Measurements from ENCODE around the gene GIPC2.
"Not testable (repeated sequence)": the region's sequence is repeated elsewhere in the genome, so short reads cannot be mapped to it uniquely, and the experiment has no call there.

The GIPC2 gene

GRCh38 chr1:78101051-78101450 is 55.3 kb downstream of the GIPC2 start:
- DNase-seq, result no peak

GRCh38 chr1:78101514-78101913 is 55.7 kb downstream of the GIPC2 start:
- no peak for DNase-seq

DNA sequence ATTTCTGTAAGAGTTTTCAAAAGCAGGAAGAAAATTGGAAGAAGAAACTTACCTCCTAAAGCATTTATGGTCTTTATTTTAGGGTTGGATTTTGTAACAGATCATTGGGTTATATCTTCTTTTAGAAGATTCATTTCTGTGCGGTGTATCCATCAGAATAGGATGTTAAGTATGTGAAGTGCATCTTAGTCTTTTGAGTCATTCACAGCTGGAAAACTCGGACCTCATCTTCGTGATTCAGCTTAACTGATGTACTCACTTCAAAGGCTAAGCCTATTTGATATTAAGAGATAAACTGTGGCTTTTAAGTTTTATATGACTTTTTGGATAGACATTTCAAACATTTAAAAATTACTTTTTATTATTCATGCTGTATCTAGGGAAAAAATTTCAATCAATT is 56.3 kb downstream of the GIPC2 start:
- DNase-seq, result no peak

- DNase-seq, result no peak
These were observed 57.1 kb downstream of the GIPC2 start for GRCh38 chr1:78102916-78103315.

GRCh38 chr1:78104322-78104721 is 58.6 kb downstream of the GIPC2 start:
- no peak for DNase-seq

- DNase-seq, result not testable (repeated sequence)
These were observed 63.9 kb downstream of the GIPC2 start for GRCh38 chr1:78109659-78110058.

- DNase-seq, result no peak
These were observed 67.6 kb downstream of the GIPC2 start for GRCh38 chr1:78113156-78113916.

GRCh38 chr1:78114034-78114956 is 68.5 kb downstream of the GIPC2 start:
- DNase-seq, result peak; percentile 57

GRCh38 chr1:78120485-78120884 is 74.7 kb downstream of the GIPC2 start:
- not testable (repeated sequence) for DNase-seq

GRCh38 chr1:78121710-78122109 is 75.9 kb downstream of the GIPC2 start:
- no peak for DNase-seq

DNA sequence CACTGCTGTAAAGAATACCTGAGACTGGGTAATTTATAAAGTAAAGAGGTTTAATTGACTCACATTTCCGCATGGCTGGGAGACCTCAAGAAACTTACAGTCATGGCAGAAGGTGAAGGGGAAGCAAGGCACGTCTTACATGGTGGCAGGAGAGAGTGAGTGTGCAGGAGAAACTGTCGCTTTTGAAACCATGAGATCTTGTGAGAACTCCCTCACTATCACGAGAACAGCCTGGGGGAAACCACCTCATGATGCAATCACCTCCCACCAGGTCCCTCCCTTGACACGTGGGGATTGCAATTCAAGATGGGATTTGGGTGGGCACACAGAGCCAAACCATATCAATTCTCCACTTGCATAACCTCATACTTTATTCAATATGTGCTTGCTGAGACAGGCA is 76.6 kb downstream of the GIPC2 start:
- no peak for DNase-seq

GRCh38 chr1:78126506-78126905 is 80.7 kb downstream of the GIPC2 start:
- no peak for DNase-seq

- DNase-seq, result no peak
These were observed 86.6 kb downstream of the GIPC2 start for GRCh38 chr1:78132174-78132947.

DNA sequence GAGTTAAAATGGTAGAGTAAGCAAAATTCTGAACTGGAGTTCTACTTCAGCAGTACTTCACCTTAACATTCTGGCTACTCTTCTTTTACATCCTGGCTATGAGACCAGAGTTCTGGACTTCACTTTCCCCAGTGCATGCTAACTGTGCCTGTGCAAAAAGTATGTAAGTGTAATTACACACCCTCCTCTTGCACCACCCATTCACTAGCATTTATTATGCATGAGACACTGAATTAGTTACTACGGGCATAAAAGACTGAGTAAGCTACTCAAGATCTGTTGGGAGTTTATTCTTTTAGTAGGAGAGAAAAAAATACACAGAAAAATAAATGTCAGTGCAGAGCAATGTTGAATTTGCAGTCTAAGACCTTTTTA is 87.2 kb downstream of the GIPC2 start:
- no peak for DNase-seq

- no peak for DNase-seq
These were observed 90.9 kb downstream of the GIPC2 start for GRCh38 chr1:78136680-78137079.

- no peak for DNase-seq
These were observed 95.9 kb downstream of the GIPC2 start for GRCh38 chr1:78141531-78142231.

- DNase-seq, result no peak
These were observed 97.0 kb downstream of the GIPC2 start for GRCh38 chr1:78142736-78143135.

DNA sequence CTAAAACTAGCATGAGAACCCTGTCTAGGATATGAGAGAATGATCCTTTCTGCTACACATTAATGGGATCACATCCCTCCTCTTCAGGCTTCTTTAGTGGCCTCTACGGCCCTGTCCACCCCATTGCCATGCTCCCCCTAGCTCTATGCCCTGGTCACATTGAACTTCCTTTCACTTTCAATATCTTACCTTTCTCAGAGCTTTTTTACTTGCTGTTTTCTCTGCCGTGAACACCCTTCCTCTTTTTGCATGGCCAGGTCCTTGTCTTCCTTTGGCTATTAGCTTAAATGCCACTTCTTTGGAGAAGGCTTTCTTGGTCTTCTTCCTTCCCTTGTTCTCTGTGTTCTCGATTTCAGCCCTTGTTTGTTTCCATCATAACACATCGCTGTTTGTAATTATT is 97.4 kb downstream of the GIPC2 start:
- peak; percentile 24 for DNase-seq

- no peak for DNase-seq
These were observed 97.9 kb downstream of the GIPC2 start for GRCh38 chr1:78143673-78144072.

DNA sequence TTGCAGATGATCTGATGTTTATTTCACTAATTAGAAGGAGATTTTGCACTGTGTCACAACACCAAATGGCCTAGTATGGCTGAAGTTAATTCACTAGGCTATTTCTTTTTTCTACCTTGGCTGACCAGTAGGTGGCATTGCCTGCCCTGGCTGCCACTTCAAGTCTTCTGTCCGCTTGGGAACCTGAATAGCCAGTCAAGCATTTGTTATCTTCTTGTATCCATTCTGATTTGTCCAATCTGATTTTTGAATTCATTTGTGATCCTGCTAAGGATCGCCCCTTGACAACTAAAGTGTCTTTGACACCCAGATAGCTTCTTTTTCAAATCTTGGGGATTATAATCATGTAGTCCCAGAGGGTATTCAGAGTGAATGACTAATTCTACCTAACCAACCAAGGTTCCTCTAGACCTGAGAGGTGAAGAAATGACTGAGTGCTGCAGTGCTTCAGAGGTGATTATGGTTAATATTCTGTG is 99.4 kb downstream of the GIPC2 start:
- DNase-seq, result peak; percentile 33

GRCh38 chr1:78146205-78146771 is 100.5 kb downstream of the GIPC2 start:
- DNase-seq, result no peak

GRCh38 chr1:78147031-78147430 is 101.3 kb downstream of the GIPC2 start:
- DNase-seq, result no peak

Measured in KG1 (cell line).